K562 (cell line): Measurements from ENCODE around the gene GRB2. TPM values are rescaled to one million over a fixed set of nuclear protein-coding genes. Genes with fewer than 3 reads are reported as not detected.

Experiments used
- CREBBP ChIP-seq: IDR thresholded peaks from one replicate; pipeline ENCODE4 v1.6.1; 2012; ENCODE audit warnings: low read depth, mild to moderate bottlenecking, control low read depth, inconsistent platforms, low read length
- E2F3 ChIP-seq: fragments of 250-450 bp; sonication (Bioruptor Pico); IDR thresholded peaks from 2 replicates; pipeline ENCODE4 v1.4.0; 2020; ENCODE audit warnings: mild to moderate bottlenecking
- KLF13 ChIP-seq: fragments of 450-650 bp; IDR thresholded peaks from 2 replicates; pipeline ENCODE4 v1.6.1; 2016; ENCODE audit warnings: missing genetic modification characterization, low read depth, mild to moderate bottlenecking, missing compliant biosample characterization, moderate library complexity, borderline replicate concordance
- L3MBTL2 ChIP-seq: fragments of 450-650 bp; IDR thresholded peaks from 2 replicates; pipeline ENCODE4 v1.6.1; 2016; ENCODE audit warnings: mild to moderate bottlenecking, moderate library complexity
- MCM5 ChIP-seq: fragments of 450-650 bp; IDR thresholded peaks from 2 replicates; pipeline ENCODE4 v1.6.1; 2016; ENCODE audit warnings: low read depth
- MTA1 ChIP-seq: fragments of 450-650 bp; IDR thresholded peaks from 2 replicates; pipeline ENCODE4 v1.6.1; 2017; ENCODE audit warnings: borderline replicate concordance
- MTA3 ChIP-seq: fragments of 450-650 bp; formaldehyde crosslinking; IDR thresholded peaks from 2 replicates; pipeline ENCODE4 v1.6.1; 2017; ENCODE audit warnings: mild to moderate bottlenecking, borderline replicate concordance
- MYBL2 ChIP-seq, 2 experiments: fragments of 450-650 bp in 1 of 2; sonication (generic) in 1 of 2; formaldehyde crosslinking in 1 of 2; IDR thresholded peaks; 2 replicates each; pipeline versions ENCODE4 v1.6.1 to v1.8.1; 2017 to 2022; ENCODE audit warnings: borderline replicate concordance in 1 of 2, inconsistent platforms in 1 of 2, low read depth in 1 of 2, mild to moderate bottlenecking in 1 of 2, missing genetic modification reagents in 1 of 2, moderate library complexity in 1 of 2
- RBM14 ChIP-seq: fragments of 200-400 bp; formaldehyde crosslinking; IDR thresholded peaks from 2 replicates; pipeline ENCODE4 v1.6.1; 2018; ENCODE audit warnings: low read depth, mild to moderate bottlenecking, low read length, moderate library complexity, borderline replicate concordance; ENCODE audit not compliant: insufficient read depth
- RUNX1 ChIP-seq: sonication (generic); IDR thresholded peaks from 2 replicates; pipeline ENCODE4 v1.6.1; 2016; ENCODE audit warnings: antibody characterized with exemption, low read depth
- SAFB ChIP-seq: fragments of 200-400 bp; formaldehyde crosslinking; IDR thresholded peaks from 2 replicates; pipeline ENCODE4 v1.6.1; 2017; ENCODE audit warnings: low read depth, low read length, borderline replicate concordance
- SPI1 ChIP-seq: IDR thresholded peaks from 2 replicates; pipeline ENCODE4 v1.6.1; 2011; ENCODE audit warnings: low read depth, low read length, control low read depth, borderline replicate concordance
- SUPT5H ChIP-seq: fragments of 450-650 bp; IDR thresholded peaks from 2 replicates; pipeline ENCODE4 v1.6.1; 2016
- ZNF146 ChIP-seq: IDR thresholded peaks from one replicate; pipeline ENCODE4 v1.6.1; 2018; ENCODE audit warnings: missing compliant biosample characterization; ENCODE audit not compliant: unreplicated experiment
- ZNF184 ChIP-seq: sonication (generic); formaldehyde crosslinking; IDR thresholded peaks from 2 replicates; pipeline ENCODE4 v1.5.0; 2020; ENCODE audit warnings: missing genetic modification reagents
- ZNF354B ChIP-seq: fragments of 250-450 bp; sonication (Bioruptor Pico); IDR thresholded peaks from 2 replicates; pipeline ENCODE4 v1.4.0; 2020
- ZNF551 ChIP-seq: fragments of 250-450 bp; sonication (Bioruptor Pico); IDR thresholded peaks from 2 replicates; pipeline ENCODE4 v1.5.0; 2021; ENCODE audit warnings: mild to moderate bottlenecking, moderate library complexity
- ZNF644 ChIP-seq: fragments of 200-800 bp; sonication (Bioruptor generic); IDR thresholded peaks from 2 replicates; pipeline ENCODE4 v1.6.1; 2016; ENCODE audit warnings: low read depth, missing genetic modification characterization, missing compliant biosample characterization
- ZNF75A ChIP-seq: fragments of 450-650 bp; formaldehyde crosslinking; IDR thresholded peaks from 2 replicates; pipeline ENCODE4 v1.4.0; 2020; ENCODE audit warnings: mild to moderate bottlenecking
- polyA plus RNA-seq, 8 experiments: library from polyadenylated mRNA; depleted of rRNA in 4 of 8; stranded (reverse) in 5 of 8; unstranded in 3 of 8; fragments of >200 nt; fragmentation: Nextera tagmentation in 2 of 8; fragmentation: Illumina TruSeq in 1 of 8; extraction: Ambion mirVana in 2 of 8; extraction: Trizol in 1 of 8; gene quantifications; 2 replicates each; pipeline versions ENCODE4 v1.2.1 to v1.2.3, GENCODE V29; 2011 to 2014; ENCODE audit warnings: inconsistent platforms in 1 of 8, missing spikeins in 1 of 8
- total RNA-seq, 7 experiments: library from RNA; depleted of rRNA in 6 of 7; stranded (reverse); fragments of >200 nt in 6 of 7; fragmentation: Illumina TruSeq in 2 of 7; extraction: Trizol in 2 of 7; gene quantifications; 2 replicates each; pipeline versions ENCODE4 v1.2.1 to v1.2.3, GENCODE V29; 2011 to 2021; ENCODE audit warnings: low replicate concordance in 1 of 7
- TF ChIP-seq, protein P1 (sequence below): fragments of 250-450 bp; sonication (Bioruptor Pico); IDR thresholded peaks from 2 replicates; pipeline ENCODE4 v1.5.0; 2021; ENCODE audit warnings: mild to moderate bottlenecking, moderate library complexity
- TF ChIP-seq, protein P2 (sequence below): sonication (generic); formaldehyde crosslinking; IDR thresholded peaks from 2 replicates; pipeline ENCODE4 v1.8.0; 2022; ENCODE audit warnings: mild to moderate bottlenecking, missing genetic modification reagents
- TF ChIP-seq, protein P3 (sequence below): sonication (generic); formaldehyde crosslinking; IDR thresholded peaks from 2 replicates; pipeline ENCODE4 v1.8.1; 2022; ENCODE audit warnings: missing genetic modification reagents
- TF ChIP-seq, protein P4 (sequence below): sonication (generic); formaldehyde crosslinking; IDR thresholded peaks from 2 replicates; pipeline ENCODE4 v1.8.0; 2023; ENCODE audit warnings: mild to moderate bottlenecking, missing genetic modification reagents

The GRB2 gene
- total and polyA plus RNA-seq, 9 of the 15 experiments (the other 6 are each of a cell fraction or from before 2014, with no cell fraction given), result 57.2 to 136 (median 84.8) TPM

DNA sequence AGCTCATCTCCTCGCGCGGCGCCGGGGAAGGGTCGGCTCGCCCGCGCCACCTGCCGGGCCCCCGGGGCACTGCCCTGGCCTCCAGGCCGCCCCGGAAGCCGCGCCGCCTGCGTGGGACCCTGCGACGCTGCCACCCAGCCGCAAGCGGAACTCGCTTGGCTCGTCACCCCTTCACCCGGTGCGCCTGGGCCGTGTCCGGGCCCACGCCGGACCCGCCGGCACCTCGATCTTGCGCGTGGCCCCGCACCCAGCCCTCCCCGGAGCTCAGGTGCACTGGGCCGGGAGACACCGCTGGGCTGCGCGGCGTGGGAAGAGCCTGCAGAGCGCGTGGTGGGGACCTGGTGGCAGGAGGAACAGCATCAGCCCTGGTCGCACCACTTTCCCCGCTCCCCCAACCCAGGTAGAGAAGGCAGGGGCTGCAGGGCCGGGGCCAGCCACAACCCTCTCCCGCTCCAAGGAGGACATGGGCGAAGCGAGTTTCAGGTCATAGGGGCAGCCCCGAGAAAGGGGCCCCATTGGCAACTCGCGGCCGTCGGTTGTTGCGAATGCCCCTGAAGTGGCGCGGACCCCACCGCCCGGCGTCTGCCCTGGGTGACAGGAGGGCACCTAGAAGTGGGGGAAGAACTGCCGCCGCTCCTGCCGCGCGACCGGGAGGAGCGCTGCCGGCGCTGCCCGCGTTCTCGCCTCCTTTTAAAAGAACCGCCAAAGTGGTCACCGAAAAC lies 134.1 kb downstream of the GRB2 start (continued):
- TF ChIP-seq, protein P1, sequence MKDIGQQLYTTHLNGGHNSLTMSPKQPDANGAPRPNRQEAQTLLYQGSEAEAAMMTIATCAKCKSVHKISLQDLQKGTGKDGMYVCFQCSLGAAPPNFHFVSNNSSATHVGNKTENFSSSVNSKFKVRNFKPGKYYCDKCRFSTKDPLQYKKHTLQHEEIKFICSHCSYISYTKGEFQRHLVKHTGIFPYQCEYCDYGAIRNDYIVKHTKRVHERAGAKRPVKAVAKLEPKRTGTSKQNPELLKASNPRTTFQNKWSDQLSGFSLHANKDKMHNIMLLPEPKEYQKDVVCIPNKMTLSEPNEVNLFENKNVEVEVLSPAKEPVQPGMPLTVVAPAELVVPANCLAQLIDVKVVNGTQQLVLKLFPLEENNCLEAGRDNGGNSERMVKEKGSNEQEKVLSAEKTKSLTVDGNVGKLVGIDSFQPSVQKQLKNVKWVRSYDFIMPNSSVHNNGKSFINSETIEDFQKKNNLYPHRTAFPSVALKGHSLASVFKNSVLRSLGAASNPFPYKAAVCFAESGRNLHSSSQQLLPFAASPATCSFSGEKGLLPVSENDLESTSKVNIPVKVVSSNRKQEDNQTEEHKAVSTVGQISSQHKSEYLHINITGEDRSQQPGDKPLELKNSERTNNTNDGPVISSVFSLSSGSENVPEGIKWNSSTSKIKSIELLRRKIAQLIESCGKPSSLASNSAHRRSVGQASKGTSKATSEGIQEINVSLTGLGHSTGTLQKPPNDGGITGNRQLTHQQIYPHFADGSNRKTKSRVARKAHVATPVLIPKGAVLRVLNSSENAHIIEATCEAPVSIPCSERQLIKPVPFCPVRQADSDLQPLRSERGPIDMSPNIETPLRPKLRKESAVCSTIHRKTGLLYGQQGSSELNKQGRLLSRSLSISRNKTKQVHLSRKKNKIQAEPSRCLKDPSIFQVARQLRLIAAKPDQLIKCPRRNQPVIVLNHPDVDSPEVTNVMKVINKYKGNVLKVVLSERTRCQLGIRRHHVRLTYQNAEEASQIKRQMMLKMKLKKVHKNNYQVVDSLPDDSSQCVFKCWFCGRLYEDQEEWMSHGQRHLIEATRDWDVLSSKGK (CRISPR knock-in tag), result no peak
- TF ChIP-seq MCM5 (no peak), RUNX1 (no peak), MYBL2 (IDR thresholded peaks at IDR 0.05; ENCODE audit: low read depth) (no peak), MYBL2 (CRISPR knock-in tag; IDR thresholded peaks at IDR 0.05; ENCODE audit: borderline replicate concordance) (no peak), ZNF644 (tag) (no peak), SAFB (peak; percentile 95), ZNF551 (CRISPR knock-in tag) (no peak), SPI1 (0 out of 2 replicates have a peak, but pooled peaks have one; percentile 26), ZNF75A (CRISPR knock-in tag) (no peak), MTA1 (peak; percentile 52; the same call in 1 of the 2 replicates), E2F3 (CRISPR knock-in tag) (no peak), L3MBTL2 (peak; percentile 90), CREBBP (no peak), SUPT5H (peak; percentile 60), ZNF354B (CRISPR knock-in tag) (no peak), RBM14 (0 out of 2 replicates have a peak, but pooled peaks have one; percentile 82), ZNF146 (no peak), KLF13 (no peak), MTA3 (peak; percentile 90), ZNF184 (no peak)
- TF ChIP-seq, protein P2, sequence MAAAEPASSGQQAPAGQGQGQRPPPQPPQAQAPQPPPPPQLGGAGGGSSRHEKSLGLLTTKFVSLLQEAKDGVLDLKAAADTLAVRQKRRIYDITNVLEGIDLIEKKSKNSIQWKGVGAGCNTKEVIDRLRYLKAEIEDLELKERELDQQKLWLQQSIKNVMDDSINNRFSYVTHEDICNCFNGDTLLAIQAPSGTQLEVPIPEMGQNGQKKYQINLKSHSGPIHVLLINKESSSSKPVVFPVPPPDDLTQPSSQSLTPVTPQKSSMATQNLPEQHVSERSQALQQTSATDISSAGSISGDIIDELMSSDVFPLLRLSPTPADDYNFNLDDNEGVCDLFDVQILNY (CRISPR knock-in tag), result 0 out of 2 replicates have a peak, but pooled peaks have one; percentile 46
- TF ChIP-seq, protein P3, sequence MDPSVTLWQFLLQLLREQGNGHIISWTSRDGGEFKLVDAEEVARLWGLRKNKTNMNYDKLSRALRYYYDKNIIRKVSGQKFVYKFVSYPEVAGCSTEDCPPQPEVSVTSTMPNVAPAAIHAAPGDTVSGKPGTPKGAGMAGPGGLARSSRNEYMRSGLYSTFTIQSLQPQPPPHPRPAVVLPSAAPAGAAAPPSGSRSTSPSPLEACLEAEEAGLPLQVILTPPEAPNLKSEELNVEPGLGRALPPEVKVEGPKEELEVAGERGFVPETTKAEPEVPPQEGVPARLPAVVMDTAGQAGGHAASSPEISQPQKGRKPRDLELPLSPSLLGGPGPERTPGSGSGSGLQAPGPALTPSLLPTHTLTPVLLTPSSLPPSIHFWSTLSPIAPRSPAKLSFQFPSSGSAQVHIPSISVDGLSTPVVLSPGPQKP (CRISPR knock-in tag), result no peak
- TF ChIP-seq, protein P4, sequence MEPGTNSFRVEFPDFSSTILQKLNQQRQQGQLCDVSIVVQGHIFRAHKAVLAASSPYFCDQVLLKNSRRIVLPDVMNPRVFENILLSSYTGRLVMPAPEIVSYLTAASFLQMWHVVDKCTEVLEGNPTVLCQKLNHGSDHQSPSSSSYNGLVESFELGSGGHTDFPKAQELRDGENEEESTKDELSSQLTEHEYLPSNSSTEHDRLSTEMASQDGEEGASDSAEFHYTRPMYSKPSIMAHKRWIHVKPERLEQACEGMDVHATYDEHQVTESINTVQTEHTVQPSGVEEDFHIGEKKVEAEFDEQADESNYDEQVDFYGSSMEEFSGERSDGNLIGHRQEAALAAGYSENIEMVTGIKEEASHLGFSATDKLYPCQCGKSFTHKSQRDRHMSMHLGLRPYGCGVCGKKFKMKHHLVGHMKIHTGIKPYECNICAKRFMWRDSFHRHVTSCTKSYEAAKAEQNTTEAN (CRISPR knock-in tag), result no peak
